CD4-positive, alpha-beta T cell treated with Interleukin-17A for 1 hour (primary cell): ENCODE data around the gene PRM3.

ENCODE experiments used
- DNase-seq: peaks from one replicate; pipeline ENCODE4 v3.0.0-alpha.2; 2020

The PRM3 gene

GRCh38 chr16:11242658-11243057 lies 30.8 kb downstream of the PRM3 start:
- no peak for DNase-seq

GRCh38 chr16:11241480-11242204 lies 31.8 kb downstream of the PRM3 start:
- no peak for DNase-seq

- DNase-seq = no peak
Measured at GRCh38 chr16:11240636-11241473, 32.6 kb downstream of the PRM3 start.

- DNase-seq = no peak
Measured at GRCh38 chr16:11239644-11240632, 33.5 kb downstream of the PRM3 start.

- no peak for DNase-seq
Measured at GRCh38 chr16:11238272-11239202, 34.9 kb downstream of the PRM3 start.

GRCh38 chr16:11236461-11237254 lies 36.8 kb downstream of the PRM3 start:
- DNase-seq = no peak

GRCh38 chr16:11235703-11235991 lies 37.8 kb downstream of the PRM3 start:
- DNase-seq = no peak

GRCh38 chr16:11234884-11235702 lies 38.3 kb downstream of the PRM3 start:
- DNase-seq = no peak

GRCh38 chr16:11233727-11234376 lies 39.6 kb downstream of the PRM3 start:
- DNase-seq = peak; percentile 59

GRCh38 chr16:11232852-11233726 lies 40.3 kb downstream of the PRM3 start:
- peak; percentile 90 for DNase-seq

GRCh38 chr16:11232302-11232851 lies 41.1 kb downstream of the PRM3 start:
- DNase-seq = no peak

GRCh38 chr16:11231367-11231970 lies 42.0 kb downstream of the PRM3 start:
- DNase-seq = no peak

GRCh38 chr16:11229906-11230305 lies 43.5 kb downstream of the PRM3 start:
- no peak for DNase-seq

- no peak for DNase-seq
Measured at GRCh38 chr16:11229432-11229831, 44.0 kb downstream of the PRM3 start.

- DNase-seq = no peak
Measured at GRCh38 chr16:11225677-11226549, 47.5 kb downstream of the PRM3 start.

GRCh38 chr16:11224894-11225676 lies 48.3 kb downstream of the PRM3 start:
- DNase-seq = peak; percentile 89
